HG03469 (cell line): ENCODE data around the gene AZI2.
A peak's percentile ranks its signal among the peaks of the same experiment; 100 is the strongest.

Experiments used
- ATAC-seq: cut with Tn5 transposase; IDR thresholded peaks from one replicate; pipeline ENCODE4 v1.9.1; 2021; ENCODE audit warnings: mild to moderate bottlenecking, moderate library complexity, moderate number of reproducible peaks; ENCODE audit not compliant: unreplicated experiment

Gene AZI2, protein sequence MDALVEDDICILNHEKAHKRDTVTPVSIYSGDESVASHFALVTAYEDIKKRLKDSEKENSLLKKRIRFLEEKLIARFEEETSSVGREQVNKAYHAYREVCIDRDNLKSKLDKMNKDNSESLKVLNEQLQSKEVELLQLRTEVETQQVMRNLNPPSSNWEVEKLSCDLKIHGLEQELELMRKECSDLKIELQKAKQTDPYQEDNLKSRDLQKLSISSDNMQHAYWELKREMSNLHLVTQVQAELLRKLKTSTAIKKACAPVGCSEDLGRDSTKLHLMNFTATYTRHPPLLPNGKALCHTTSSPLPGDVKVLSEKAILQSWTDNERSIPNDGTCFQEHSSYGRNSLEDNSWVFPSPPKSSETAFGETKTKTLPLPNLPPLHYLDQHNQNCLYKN

GRCh38 chr3:28348629-28349468, at the start of gene AZI2, which contains the start of gene ZCWPW2:
Gene AZI2, minus strand, starts transcription at chr3:28348824. Its CDS starts 8,207 bp downstream, at chr3:28340617.
Gene ZCWPW2, plus strand, starts transcription at chr3:28348721. Its CDS starts 64,348 bp downstream, at chr3:28413069.
- ATAC-seq = peak; percentile 81

DNA sequence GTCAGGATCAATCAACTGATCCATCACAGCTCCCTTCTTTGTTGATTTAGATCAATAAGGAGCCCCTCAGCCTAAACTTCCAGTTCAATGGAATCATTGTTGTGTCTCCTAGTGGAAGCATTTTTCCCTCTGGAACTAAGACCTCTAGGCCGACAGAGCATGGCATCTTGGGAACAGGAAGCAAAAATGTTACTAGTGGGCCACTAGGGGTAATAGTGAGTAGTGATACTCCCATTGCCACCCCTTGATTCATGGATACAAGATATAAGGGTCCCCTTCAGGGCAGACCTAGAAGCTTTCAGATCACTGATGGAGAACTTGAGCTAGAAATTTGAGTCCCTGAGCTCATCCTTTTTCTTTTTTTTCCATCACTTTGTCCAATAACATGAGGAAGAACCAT, 40.4 kb upstream of the AZI2 start:
- ATAC-seq = no peak

DNA sequence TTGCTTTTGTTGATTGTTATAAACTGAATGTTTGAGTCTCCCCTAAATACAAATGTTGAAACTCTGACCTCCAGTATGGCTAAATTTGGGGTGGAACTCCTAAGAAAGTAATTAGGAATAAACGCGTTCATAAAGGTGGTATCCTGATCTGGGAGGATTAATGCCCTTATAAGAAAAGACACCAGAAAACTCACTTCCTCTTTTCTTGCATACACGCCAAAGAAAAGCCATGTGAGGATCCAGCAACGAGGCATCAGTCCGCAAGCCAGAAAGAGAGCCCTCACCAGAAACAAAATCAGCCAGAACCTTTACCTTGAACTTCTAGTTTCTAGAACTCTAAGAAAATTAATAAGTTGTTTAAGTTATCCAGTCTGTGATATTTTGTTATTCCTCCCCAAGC, 37.4 kb upstream of the AZI2 start:
- ATAC-seq = no peak

DNA sequence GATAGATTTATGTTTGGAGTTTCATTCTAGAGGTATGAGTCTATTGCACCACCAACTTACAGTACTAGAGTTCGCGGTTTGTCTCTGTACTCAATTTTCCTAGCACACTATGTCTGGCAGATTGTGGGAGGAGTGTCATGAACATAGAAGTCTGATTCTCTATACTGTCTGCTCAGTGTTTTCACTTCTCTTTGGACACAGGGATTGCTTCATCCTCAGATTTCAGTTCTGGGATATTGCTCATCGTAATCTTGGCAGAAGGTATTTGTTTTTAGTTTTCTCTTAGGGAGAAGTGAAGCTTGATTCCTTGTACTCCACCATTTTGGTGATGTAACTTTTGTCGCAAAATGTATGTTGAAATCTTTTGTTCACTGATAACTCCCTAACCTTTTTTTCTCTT, 27.8 kb upstream of the AZI2 start:
- no peak for ATAC-seq

DNA sequence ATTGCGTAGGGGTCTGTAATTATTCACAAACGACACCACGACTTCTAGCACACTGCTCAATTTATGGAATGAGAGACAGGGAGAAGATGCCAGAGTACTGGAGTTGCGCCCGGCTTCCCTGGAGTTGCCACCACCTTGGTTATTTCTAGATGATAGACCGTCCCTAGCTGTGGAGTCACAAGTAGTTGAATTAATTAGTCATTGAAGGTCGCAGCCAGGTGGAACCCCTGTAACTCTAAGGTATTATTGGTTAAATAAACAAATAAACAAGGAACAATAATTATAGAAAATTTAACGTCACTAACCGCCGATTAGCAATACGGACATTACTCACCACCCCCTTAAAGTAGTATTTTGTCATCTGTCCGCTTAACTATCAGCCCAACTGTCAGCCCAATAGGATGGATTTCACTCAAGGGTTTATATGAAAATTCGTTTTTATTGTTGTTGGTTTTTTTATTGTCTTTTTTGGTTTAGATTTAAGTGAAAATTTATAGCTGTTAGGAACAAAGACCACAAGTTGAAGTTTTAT, 911 bp upstream of the AZI2 start:
- ATAC-seq = no peak

GRCh38 chr3:28348265-28348628, 377 bp downstream of the AZI2 start:
- ATAC-seq = no peak

DNA sequence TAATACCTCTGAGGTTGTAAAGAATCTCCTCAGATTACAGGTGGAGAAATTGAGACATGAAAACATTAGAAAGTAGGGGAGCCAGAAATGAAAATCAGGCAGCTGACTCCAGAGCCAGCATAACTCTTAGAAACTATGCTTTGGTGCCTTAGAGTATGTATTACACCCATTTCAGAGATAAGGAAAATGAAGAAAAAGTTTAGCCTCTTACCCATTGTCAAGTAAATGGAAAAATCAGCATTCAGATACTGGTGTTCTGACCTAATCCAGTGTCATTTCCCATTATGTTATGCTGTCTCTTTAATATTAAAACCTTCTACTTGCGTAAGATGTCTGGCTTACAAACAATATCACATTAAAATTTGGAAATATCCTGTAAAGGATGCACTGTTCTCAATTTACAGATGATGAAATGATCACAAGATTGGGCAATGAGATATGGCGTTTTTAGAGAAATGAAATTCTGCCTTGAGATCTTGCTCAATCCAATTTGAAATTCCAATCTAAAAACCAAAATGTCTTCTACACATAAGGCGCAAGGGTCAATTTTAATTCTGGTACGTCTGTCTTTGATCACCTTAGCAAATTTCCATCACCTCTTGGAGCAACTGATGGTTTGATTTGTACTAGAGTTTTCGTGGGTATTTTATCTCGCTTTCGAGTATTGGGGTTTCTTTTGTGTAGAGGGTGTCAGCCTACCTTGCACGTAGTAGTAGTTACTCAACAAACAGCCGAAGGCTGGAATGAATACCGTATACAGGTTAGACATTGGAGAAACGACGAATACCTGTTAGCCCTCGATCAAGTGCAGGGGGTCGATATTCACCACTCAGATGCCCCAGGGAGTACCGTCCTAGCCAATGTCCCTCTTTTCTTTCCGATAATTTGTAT, 1.0 kb downstream of the AZI2 start:
- ATAC-seq = no peak

GRCh38 chr3:28345690-28346089, 2.9 kb downstream of the AZI2 start:
- ATAC-seq = no peak

GRCh38 chr3:28343144-28343543, 5.5 kb downstream of the AZI2 start:
- ATAC-seq = no peak

DNA sequence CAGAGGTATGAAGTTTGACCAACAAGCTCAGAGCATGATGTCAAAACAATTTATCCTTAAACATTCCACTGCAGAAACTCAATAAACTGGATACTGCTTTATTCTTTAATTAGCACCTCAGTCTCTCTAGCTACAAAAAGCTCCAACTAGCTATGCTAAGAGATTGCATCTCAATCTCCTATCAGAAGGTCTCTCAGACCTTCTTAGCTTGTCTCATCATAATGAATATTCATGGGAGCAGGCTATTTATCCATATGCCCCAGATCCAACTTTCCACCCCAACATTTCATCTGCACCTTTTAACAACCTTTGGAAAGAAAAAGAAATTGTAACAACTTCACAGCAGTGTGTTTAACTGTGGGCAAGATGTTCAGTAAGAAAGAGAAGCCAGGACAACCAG, 11.4 kb downstream of the AZI2 start:
- ATAC-seq = no peak

DNA sequence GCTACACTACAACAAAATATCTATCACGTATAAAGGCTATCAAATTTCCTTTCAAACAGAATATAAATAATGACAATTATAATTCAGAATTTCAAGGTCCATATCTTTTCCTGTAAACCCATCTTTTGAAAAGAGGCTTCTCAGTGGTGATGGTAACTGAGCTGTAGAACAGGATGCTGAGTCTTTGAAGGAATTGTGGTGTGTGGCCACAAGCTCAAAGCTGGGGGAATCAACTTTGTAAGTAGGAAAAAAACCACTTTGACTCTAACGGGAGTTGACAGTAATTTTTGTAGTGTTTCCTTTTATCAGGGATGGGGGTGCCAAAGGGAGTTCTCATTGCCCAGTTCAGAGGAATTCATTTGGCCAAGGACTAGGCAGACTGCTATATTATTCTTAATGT, 13.4 kb downstream of the AZI2 start:
- no peak for ATAC-seq

GRCh38 chr3:28334552-28334951, 14.1 kb downstream of the AZI2 start:
- no peak for ATAC-seq

DNA sequence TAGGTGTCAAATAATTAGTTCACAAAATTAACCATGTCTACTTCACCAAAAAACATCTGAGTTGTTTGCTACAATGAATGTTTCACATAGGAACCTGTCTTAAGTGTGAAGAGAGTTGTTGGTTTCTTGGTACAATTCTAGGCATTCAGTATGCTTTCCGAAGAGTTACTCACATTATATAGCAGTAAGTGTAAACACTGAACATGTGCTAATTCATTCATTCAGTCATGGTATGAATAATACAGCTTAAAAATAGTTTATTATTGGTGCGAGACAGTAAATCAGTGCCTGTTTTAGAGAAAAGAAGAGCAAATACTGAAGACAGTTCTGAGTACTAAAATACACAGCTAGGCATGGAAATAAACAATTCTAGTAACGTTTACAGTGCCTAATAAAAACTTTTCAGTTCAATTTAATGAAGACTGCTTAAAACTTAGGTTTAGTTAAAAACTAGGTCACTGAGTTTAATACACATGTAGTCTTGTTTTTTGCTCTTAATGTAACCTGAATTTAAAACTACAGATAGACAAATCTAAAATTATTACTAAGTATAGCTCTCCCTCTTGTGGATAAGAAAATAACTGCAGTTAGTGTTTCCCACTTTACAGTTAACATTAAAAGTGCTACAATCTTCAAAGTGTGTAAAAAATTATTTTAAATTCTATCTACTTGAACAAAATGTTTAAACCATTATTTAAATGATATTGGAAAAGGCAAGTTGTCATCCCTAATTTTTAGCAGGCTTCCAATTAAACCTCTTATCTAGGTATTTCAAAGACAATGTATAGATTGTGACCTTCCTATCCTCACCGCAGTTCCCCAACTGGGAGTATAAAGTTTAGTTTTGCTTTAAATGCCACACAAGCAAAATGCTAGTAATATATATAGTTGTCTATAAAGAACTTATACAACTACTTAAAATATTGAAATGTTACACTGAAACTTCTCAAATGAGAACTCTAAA, 20.2 kb downstream of the AZI2 start:
- ATAC-seq = no peak

DNA sequence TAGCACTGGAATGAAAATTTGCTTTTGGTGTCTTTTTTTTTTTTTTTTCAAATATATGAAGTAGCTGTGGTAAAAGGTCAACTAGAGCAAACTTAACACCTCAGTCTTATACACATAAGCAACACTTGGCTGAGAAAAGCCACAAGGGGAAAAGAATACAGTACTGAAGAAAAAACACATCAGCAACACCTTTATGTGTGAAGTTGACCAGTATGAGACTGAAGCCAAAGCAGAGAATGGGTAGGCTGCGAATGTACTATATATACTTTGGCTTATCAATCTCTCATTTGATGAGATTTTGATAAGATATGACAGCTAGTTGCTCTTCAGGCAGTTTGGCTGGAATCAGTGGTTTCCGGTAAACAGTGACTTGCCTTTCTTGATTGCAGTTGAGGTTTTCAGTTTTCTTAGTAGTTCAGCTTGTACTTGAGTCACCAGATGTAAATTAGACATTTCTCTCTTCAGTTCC, 22.1 kb downstream of the AZI2 start:
- ATAC-seq = peak; percentile 76

- no peak for ATAC-seq
Measured at GRCh38 chr3:28322464-28322863, 26.2 kb downstream of the AZI2 start.

- no peak for ATAC-seq
Measured at GRCh38 chr3:28320981-28321380, 27.6 kb downstream of the AZI2 start.

DNA sequence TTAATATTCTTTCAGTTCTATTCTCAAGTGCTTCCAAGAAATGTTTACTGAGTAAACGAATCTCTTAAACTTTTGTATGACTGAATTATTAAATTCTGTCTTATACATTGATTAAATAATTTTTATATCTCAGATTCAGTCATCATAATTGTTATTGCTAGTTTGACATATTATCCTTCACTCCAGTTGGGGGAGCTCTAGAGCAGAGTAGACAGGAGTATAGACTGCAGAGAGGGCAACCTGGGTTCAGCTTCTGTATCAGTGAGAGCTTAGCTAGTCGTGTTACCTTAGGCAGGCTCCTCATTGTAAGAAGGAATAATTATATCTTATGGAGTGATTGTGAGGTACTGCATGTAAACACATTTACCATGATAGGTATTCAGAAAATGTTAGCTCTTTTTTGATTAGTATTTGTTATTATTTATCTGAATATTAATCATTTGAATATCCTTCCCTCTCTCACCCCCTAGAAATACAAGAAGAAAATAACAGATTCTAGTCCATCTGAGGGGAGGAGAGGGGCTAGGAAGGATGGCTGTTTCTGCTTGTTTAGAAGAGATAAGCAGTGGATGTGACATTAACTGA, 31.1 kb downstream of the AZI2 start:
- ATAC-seq = peak; percentile 94

- no peak for ATAC-seq
Measured at GRCh38 chr3:28316226-28316625, 32.4 kb downstream of the AZI2 start.

- no peak for ATAC-seq
Measured at GRCh38 chr3:28315711-28316110, 32.9 kb downstream of the AZI2 start.
